ENCODE measurements around the gene NUDC.
A peak's percentile ranks its signal among the peaks of the same experiment; 100 is the strongest.
"Not testable (repeated sequence)": the region's sequence is repeated elsewhere in the genome, so short reads cannot be mapped to it uniquely, and the experiment has no call there.

Gene NUDC

GRCh38 chr1:26921540-26922430 lies at the start of gene NUDC:
Gene NUDC (plus strand): TSS chr1:26921743. CDS start chr1:26921849, 106 bp downstream.
- peak; percentile 83 for DNase-seq

GRCh38 chr1:26873097-26873496 lies 48.4 kb upstream of the NUDC start:
- not testable (repeated sequence) for DNase-seq

- DNase-seq: no peak
Observed at GRCh38 chr1:26874896-26875295, 46.6 kb upstream of the NUDC start.

- no peak for DNase-seq
Observed at GRCh38 chr1:26877326-26877725, 44.2 kb upstream of the NUDC start.

- no peak for DNase-seq
Observed at GRCh38 chr1:26879793-26880192, 41.8 kb upstream of the NUDC start.

GRCh38 chr1:26881611-26882010 lies 39.9 kb upstream of the NUDC start:
- not testable (repeated sequence) for DNase-seq

- DNase-seq: no peak
Observed at GRCh38 chr1:26882696-26883463, 38.7 kb upstream of the NUDC start.

- DNase-seq: no peak
Observed at GRCh38 chr1:26887125-26887524, 34.4 kb upstream of the NUDC start.

- no peak for DNase-seq
Observed at GRCh38 chr1:26888231-26888630, 33.3 kb upstream of the NUDC start.

- peak; percentile 15 for DNase-seq
Observed at GRCh38 chr1:26889551-26890466, 31.7 kb upstream of the NUDC start, which contains the start of gene GPN2. Gene GPN2 (minus strand): TSS chr1:26890283. CDS start chr1:26890096, 187 bp downstream.

GRCh38 chr1:26890467-26890796 lies 31.1 kb upstream of the NUDC start:
- DNase-seq: no peak

- DNase-seq: no peak
Observed at GRCh38 chr1:26894263-26894662, 27.3 kb upstream of the NUDC start.

- DNase-seq: no peak
Observed at GRCh38 chr1:26897351-26897750, 24.2 kb upstream of the NUDC start.

GRCh38 chr1:26900001-26900814 lies 21.3 kb upstream of the NUDC start, which contains the start of gene GPATCH3:
Gene GPATCH3 (minus strand): TSS chr1:26900467. CDS start chr1:26900442, 25 bp downstream.
- DNase-seq: peak; percentile 79

GRCh38 chr1:26900815-26901511 lies 20.6 kb upstream of the NUDC start:
- no peak for DNase-seq

- DNase-seq: no peak
Observed at GRCh38 chr1:26907071-26907917, 14.2 kb upstream of the NUDC start.

GRCh38 chr1:26909951-26910342 lies 11.6 kb upstream of the NUDC start:
- no peak for DNase-seq

GRCh38 chr1:26910343-26911160 lies 11.0 kb upstream of the NUDC start:
- DNase-seq: no peak

Measured in NCI-H1694 treated with DMSO at 0.1 percent for 48 hours (cell line).